ENCODE results near the gene PTPRCAP. TPM values are rescaled to one million over a fixed set of nuclear protein-coding genes. Genes with fewer than 3 reads are reported as not detected.
"Not testable (repeated sequence)": the region's sequence is repeated elsewhere in the genome, so short reads cannot be mapped to it uniquely, and the experiment has no call there.

PTPRCAP gene
- total and polyA plus RNA-seq, 12 donors, result 0.57 to 13.4 (median 3.9) TPM

GRCh38 chr11:67468456-67468758 is 30.9 kb upstream of the PTPRCAP start:
- TF ChIP-seq POLR2A (IDR thresholded peaks at IDR 0.05) (no peak), CTCF (IDR thresholded peaks at IDR 0.05) (no peak)
- peaks cover 23 to 43% of the 10 kb centered on the region in 2 donors for H3K4me1 ChIP-seq (replicated peaks in 1 of 2)
- no peaks in the 10 kb centered on the region for H3K27me3 ChIP-seq
- 2 to 10% (median 6%) methylated on average over 3 to 6 of the region's 6 CpGs for WGBS, 4 donors
- intact Hi-C loops (cut with DNase I), result no loop called here
- DNase-seq, result no peak
- no peaks in the 10 kb centered on the region for H3K36me3 ChIP-seq (replicated peaks in 1 of 2)
- H3K27ac ChIP-seq, result peak overlapping the region; percentile 52 to 92 (median 84)
- H3K4me3 ChIP-seq, result peak overlapping the region; percentile 16 to 84 (median 61)
- no peaks in the 10 kb centered on the region for H3K9me3 ChIP-seq (replicated peaks in 1 of 3)

- peaks cover 25 to 44% of the 10 kb centered on the region in 2 donors for H3K4me1 ChIP-seq (replicated peaks in 1 of 2)
- intact Hi-C loops (cut with DNase I), result no loop called here
- peak overlapping the region in 2 of 4 donors; percentile 16 to 71 for H3K4me3 ChIP-seq
- no peak for TF ChIP-seq POLR2A (IDR thresholded peaks at IDR 0.05)
- 20 to 32% (median 23%) methylated on average over 2 to 5 of the region's 5 CpGs for WGBS, 4 donors
- H3K36me3 ChIP-seq (replicated peaks in 1 of 2), result no peaks in the 10 kb centered on the region
- H3K9me3 ChIP-seq (replicated peaks in 1 of 3), result no peaks in the 10 kb centered on the region
- H3K27ac ChIP-seq, result peak overlapping the region in 4 of 5 donors; percentile 52 to 92 (median 84)
- H3K27me3 ChIP-seq, result no peaks in the 10 kb centered on the region
- peak in 6 of 7 donors; percentile 60 to 82 (median 66) for DNase-seq
Observed at GRCh38 chr11:67468056-67468455, 30.6 kb upstream of the PTPRCAP start.

GRCh38 chr11:67466962-67467771 is 29.7 kb upstream of the PTPRCAP start:
- Histone ChIP-seq H3K27ac (peak overlapping the region in 2 of 5 donors; percentile 33 to 98), H3K4me3 (no peak overlapping the region), H3K27me3 (no peaks in the 10 kb centered on the region), H3K36me3 (replicated peaks in 1 of 2) (no peaks in the 10 kb centered on the region), H3K9me3 (replicated peaks in 1 of 3) (no peaks in the 10 kb centered on the region), H3K4me1 (replicated peaks in 1 of 2) (peaks cover 25 to 44% of the 10 kb centered on the region in 2 donors)
- intact Hi-C loops (cut with DNase I), result no loop called here
- TF ChIP-seq CTCF (IDR thresholded peaks at IDR 0.05) (no peak), POLR2A (IDR thresholded peaks at IDR 0.05) (no peak)
- DNase-seq, result peak in 1 of 7 donors; percentile 28
- WGBS, 4 donors, result 72 to 80% (median 77%) methylated on average over 9 to 11 of the region's 11 CpGs

GRCh38 chr11:67466367-67466766 is 28.9 kb upstream of the PTPRCAP start:
- peaks cover 25 to 44% of the 10 kb centered on the region in 2 donors for H3K4me1 ChIP-seq (replicated peaks in 1 of 2)
- DNase-seq, result peak in 4 of 7 donors; percentile 27 to 70 (median 43)
- 64 to 80% (median 77%) methylated on average over 2 to 5 of the region's 5 CpGs for WGBS, 4 donors
- peak overlapping the region in 2 of 5 donors; percentile 51 to 98 for H3K27ac ChIP-seq
- H3K9me3 ChIP-seq (replicated peaks in 1 of 3), result no peaks in the 10 kb centered on the region
- TF ChIP-seq POLR2A (IDR thresholded peaks at IDR 0.05) (no peak), CTCF (IDR thresholded peaks at IDR 0.05) (no peak)
- intact Hi-C loops (cut with DNase I), result no loop called here
- H3K27me3 ChIP-seq, result no peaks in the 10 kb centered on the region
- H3K36me3 ChIP-seq (replicated peaks in 1 of 2), result no peaks in the 10 kb centered on the region
- H3K4me3 ChIP-seq, result no peak overlapping the region

- peak in 1 of 7 donors; percentile 57 for DNase-seq
- peaks cover 25 to 44% of the 10 kb centered on the region in 2 donors for H3K4me1 ChIP-seq (replicated peaks in 1 of 2)
- WGBS, 4 donors, result 50 to 86% (median 63%) methylated on average over 2 of the region's 2 CpGs
- intact Hi-C loops (cut with DNase I); H3K9me3 ChIP-seq (replicated peaks in 1 of 3); H3K27me3 ChIP-seq; H3K36me3 ChIP-seq (replicated peaks in 1 of 2): not testable (repeated sequence)
- H3K4me3 ChIP-seq, result peak overlapping the region in 2 of 4 donors; percentile 37 to 74
- peak overlapping the region; percentile 90 to 98 (median 93) for H3K27ac ChIP-seq
Observed at GRCh38 chr11:67465530-67465929, 28.0 kb upstream of the PTPRCAP start.
